G401.6 (cell line): ENCODE measurements around the gene CDC42SE2.

Experiments used
- FAIRE-seq: peaks from 2 replicates; lab custom pipeline; 2012; peaks lifted over from hg19 to GRCh38; lab: Jason Lieb, UNC

The CDC42SE2 gene, protein sequence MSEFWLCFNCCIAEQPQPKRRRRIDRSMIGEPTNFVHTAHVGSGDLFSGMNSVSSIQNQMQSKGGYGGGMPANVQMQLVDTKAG

DNA sequence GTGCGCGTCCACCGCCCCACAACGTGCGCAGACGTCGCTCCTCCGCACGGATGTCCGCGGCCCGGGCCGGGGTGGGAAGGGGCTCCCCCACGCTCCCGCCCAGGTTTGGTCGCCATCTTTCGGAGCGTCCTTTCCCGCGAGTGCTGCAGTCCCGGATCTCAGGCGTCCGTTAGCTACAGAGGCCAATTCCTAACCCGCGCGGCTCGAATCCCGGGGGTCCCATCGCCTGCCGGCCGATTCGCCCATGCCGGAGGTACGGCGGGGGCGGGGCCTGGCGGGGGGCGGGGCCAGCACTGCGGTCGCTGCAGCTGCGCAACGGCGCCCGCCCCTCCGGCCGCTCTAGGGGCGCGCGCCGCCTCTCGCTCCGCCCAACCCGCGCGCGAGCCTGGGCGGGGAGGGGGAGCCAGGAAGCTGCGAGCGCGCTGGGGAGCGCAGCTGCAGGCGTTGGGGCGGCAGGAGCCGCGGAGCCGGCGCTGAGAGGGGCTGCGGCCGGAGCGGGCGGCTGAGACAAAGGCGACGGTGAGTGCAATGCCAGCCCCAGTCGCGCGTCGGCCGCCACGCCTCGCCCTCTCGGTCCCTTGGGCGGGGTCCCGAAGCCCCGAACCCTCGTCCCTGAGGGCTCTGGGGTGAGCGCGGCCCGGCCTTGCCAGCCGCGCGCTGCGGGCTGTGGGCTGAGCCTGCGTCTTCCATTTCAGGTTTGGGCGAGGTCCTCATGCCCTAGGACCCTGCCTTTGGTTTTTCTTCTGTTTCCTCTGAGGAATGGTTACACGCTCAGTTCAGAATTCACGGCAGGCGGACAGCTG lies at the start of gene CDC42SE2:
Gene CDC42SE2, plus strand, starts transcription at position 406 of the 803 bp plus-strand sequence. CDS start 95,441 bp downstream, outside the sequence.
- FAIRE-seq: no peak

DNA sequence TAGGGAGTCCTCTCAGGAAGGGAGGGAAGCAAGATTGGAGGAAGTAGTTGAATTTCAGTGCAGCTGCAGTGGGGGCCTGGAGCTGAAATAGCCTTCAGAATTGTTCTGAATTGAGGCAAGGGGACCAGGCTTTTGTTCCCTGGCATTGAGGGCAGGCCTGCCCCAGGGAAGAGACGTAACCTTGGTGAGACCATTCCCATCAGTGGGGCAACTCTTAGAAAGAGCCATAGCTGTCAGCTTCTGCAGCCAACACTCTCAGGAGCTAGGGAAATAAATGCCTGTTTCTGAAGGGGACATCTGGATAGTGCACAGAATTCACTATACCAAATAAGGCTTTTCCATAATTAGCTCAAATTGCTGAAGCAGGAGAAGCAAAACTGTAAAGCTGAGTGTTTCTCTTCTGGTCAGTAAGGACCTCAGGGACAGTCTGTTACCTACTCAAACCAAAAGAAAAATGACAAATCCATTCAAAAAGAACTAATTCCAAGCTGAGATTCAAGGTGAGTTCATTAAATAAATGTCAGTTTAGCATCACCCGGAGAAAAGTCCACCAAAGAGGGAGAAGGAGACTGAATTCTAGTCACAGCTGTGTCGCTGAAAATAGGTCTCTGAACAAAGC lies 49.1 kb upstream of the CDC42SE2 start:
- FAIRE-seq: no peak

DNA sequence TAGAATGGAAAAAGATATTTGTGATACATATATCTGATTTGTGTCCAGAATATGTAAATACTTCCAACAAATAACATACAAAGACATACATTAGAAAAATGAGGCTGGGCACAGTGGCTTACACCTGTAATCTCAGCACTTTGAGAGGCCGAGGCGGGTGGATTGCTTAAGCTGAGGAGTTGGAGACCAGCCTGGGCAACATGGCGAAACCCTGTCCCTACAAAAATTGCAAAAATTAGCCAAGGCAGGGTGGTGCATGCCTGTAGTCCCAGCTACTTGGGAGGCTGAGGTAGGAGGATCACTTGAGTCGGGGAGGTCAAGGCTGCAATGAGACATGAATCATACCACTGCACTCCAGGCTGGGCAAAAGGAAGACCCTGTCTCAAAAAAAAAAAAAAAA lies 46.1 kb upstream of the CDC42SE2 start:
- FAIRE-seq: no peak

DNA sequence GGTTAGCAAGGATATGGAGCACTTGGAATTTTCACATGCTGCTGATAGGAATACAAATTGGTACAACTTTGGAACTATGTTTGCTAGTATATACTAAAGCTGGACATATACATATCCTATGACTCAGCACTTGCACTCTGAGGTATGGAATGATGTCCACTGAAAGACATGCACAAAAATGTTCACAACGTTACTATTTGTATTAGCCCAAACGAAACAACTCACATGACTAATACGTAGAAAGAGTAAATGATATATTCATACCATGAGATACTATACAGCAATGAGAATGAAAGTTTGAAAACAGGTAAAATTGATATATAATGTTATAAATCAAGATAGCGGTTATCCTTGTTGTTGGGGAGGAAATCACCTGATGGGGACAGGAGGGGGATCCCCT lies 45.5 kb upstream of the CDC42SE2 start:
- FAIRE-seq: no peak

DNA sequence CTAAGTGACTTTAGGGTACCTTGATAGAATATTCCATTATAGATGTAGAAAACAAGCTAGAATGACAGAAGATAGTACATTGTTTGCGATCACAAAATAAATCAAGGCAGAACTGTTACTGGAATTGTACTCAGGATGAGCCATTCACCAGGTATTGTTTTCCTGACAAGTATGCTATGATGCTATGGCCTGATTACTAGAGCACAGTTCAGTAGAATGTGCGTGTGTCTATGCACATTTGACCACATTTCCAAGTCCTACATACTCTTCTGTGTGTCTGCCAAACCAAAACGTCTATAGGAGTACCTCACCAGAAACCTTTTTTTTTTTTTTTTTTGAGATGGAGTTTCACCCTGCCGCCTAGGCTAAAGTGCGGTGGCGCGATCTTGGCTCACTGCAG lies 43.3 kb upstream of the CDC42SE2 start:
- FAIRE-seq: no peak

DNA sequence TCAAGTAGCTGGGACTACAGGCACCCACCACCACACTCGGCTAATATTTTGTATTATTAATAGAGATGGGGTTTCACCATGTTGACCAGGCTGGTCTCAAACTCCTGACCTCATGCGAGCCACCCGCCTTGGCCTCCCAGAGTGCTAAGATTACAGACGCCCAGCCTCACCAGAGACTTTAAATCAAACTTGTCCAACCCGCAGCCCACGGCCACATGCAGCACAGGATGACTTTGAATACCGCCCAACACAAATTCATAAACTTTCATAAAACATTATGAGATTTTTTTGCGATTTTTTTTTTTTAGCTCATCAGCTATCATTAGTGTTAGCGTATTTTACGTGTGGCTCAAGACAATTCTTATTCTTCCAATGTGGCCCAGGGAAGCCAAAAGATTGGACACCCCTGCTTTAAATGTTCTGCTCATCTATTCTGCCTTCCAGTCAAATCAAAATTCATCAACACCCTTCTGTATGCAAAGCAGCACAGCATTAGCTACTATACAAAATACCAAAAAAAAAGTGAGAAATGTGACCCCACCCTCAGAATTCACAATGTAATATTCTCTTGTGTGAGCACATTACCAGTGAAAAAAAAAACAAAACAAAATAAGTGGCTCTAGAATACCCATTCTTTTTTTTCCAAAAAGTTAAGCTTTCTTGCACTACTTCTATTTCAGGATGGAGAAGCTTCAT lies 42.7 kb upstream of the CDC42SE2 start:
- no peak for FAIRE-seq

DNA sequence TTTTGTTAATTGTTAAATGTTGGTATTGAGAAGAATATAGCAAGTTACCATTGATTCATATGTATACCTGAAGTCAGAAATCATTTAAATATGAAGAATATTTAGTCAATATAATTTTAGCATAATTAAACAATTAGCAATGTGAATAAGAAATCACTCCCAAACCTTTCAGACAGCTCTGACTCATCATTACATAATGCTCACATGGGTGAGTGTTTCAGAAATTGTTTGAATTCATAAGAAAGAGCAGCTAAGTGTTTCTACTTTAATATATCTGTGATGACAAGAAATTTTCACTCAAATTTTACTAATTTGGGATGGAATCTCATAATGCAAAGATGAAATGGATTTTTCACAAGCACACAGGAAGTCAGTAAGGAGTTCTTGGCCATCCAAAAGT lies 42.0 kb upstream of the CDC42SE2 start:
- FAIRE-seq: no peak

DNA sequence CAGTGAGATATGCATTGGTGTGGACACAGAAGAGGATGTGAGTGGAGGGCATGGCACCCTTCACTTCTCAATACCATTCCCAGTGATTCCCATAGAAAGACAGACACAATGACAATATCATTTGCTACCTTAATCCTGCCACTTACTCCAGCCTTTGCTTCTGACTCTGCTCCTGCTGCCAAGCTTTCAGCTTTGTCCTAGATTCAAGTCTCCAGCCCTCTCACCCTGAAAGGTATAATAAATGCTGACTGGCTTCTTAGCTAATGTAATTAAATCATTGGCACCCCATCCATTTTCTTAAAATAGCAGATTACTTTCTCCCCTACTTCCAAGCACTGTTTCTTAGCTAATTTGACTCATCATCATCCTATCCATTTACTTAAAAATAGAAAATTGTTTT lies 41.1 kb upstream of the CDC42SE2 start:
- no peak for FAIRE-seq

DNA sequence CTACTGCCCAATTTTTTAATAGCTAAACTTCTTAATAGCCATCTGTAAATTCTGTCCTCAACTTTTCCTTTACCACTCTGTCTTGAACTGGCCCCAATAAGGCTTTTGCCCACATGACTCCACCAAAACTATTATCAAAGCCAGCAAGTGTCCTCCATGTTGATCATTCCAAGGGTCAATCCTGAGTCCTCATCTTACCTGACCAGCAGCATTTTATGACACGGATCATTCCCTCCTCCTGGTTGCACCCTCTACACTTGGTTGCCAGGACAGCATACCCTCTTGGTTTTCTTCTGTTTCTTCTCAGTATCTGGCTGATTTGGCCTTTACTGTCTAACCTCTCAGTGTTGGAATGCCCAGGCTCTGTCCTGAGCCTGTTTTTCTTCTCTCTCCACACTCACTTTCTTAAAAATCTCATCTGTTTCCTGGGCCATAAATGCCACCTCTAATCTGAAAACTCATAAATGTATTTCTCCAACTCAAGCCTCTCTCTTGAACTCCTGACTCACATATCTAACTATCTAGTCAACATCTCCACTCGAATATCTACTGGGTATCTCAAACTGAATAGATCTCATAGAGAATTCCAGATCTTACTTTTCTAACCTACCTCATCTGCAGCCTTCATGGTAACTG lies 40.0 kb upstream of the CDC42SE2 start:
- FAIRE-seq: no peak

DNA sequence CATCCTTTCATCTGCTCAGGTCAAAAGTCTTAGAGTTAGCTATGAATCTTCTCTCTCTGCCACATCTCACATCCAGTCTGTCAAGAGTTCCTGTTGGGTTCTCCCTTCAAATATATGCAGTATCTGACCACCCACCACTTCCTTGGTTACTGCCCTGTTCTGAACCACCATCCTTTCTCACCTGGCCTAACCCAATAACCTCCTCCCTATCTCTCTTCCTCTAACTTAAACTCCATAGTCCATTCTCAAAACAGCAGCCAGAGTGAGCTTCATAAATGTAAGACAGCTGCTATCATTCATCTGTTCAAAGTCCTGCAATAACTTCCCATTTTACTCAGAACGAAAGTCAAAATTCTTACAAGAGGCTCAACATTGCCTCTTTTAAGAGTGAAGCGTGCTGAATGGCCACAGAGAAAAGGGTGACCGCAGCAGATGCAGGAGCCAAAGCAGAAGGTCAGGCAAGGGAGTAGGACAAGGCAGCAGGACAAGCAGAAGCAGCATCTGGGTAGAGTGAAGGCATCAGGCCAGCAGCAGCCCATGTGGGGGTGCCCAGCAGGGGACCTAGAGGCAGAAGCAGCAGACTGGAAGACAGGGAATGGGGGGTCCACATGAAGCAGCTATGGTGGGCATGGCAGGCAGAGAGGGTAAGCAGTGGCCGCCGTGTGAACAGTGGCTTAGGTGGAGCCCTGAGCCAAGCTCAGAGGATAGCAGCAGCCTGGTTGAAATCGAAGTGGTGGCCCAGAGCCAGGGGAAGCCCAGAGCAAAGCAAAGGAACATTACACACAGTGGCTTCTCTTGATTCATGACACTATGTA lies 39.3 kb upstream of the CDC42SE2 start:
- FAIRE-seq: no peak

DNA sequence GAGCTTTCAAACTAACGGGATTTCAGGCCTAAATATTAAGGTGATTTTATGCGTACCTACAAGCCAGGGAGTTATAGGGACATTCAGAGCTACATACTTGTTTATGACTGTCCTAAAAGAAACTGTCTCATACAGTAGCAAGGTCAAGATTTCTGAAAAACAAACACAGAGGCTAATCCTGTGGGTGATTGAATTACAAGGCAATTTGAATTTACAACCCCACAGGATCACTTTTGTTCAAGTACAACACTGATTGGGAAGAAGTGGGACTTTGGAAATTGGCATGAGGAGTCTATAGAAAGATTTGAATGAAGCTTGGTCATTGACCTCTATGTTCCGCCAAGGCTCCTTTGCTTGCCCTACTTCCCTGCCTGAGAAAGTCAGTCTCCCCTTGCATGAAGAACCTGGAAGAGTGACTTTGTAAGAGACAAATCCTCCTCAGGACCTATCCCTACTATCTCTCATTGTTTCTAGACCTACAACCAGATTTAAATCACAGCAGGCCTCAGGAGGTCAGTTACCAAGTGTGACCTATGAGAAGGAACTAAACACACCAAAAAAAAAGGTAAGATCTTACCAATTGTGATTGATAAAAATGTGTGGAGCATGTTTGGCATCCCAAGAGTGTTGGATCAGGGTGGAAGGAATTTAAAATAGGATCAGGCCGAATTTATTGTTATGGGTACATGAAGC lies 38.4 kb upstream of the CDC42SE2 start:
- FAIRE-seq: no peak

DNA sequence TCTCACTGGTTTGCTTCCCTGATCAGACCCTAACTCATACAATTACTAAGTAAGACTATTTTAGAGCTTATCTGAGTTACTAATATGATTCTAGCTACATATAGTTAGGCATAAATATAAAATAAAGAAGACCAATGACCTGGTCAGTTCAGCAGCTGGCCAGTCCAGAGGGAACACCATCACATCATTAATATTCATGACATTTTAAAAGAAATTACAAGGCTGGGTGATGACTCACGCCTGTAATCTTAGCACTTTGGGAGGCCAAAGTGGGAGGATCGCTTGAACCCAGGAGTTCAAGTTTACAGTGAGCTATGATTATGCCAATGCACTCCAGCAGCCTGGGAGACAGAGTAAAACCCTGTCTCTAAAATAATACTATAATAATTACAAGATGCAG lies 37.0 kb upstream of the CDC42SE2 start:
- FAIRE-seq: no peak

DNA sequence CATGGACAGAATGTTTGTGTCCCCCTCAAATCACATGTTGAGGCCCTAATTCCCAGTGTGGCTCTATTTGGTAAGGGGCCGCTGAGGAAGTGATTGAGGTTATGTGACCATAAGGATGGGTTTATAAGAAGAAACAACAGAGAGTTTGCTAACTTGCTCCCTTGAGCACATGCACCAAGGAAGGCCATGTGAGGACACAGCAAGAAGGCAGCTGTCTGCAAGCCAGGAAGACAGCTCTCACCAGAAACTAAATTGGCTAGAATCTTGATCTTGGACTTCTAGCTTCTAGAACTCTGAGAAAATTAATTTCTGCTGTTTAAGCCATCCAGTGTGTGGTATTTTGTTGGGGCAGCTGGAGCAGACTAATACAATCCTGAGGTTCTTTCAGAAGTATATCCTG lies 35.2 kb upstream of the CDC42SE2 start:
- no peak for FAIRE-seq

DNA sequence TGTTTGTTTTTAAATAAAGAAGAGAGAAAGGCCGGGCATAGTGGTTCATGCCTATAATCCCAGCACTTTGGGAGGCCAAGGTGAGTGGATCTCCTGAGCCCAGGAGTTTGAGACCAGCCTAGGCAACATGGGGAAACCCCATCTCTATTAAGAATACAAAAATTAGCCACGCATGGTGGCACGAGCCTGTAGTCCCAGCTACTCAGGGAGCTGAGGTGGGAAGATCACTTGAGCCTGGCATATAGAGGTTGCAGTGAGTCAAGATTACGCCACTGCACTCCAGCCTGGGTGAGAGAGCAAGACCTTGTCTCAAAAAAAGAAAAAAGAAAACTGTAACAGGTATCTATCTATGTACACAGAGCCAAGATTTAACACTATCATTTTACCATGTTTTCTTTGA lies 34.2 kb upstream of the CDC42SE2 start:
- FAIRE-seq: no peak

DNA sequence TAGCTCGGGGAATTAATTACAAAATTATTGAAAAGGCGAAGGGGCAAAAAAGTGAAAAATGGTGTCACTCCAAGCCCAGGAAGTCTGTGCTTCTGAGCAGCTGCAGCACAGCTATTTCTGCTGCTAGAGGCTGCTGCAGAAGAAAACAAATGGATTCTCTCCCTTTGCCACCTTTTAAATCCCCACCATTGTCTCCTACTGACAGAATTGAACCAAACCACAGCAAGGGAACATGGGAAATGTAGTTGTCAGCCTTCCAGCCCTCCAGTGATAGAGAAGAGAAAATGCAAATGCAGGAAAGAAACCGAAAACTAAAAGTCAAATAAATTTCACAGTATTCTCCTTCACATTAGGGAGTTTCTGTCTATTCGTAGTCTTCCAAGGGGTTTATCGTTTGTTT lies 33.4 kb upstream of the CDC42SE2 start:
- no peak for FAIRE-seq

DNA sequence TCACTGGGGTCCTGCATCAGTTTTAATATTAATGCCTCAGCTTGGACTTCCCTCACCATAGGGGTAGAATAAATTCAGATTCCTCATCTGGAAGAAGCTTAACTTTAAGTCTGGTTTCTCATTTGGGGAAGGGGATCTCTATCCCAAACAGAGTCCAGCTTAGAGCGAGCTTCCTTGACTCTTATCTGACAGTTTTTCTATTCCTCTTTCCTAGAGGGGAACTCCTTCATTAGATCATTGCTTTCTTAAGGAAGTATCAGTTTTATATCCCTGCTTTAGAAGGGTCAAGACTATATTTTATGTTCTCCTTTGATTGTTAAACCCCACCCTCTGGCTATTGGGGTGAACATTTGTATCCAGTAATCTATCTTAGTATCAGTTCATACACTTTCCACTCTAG lies 24.2 kb upstream of the CDC42SE2 start:
- FAIRE-seq: no peak

DNA sequence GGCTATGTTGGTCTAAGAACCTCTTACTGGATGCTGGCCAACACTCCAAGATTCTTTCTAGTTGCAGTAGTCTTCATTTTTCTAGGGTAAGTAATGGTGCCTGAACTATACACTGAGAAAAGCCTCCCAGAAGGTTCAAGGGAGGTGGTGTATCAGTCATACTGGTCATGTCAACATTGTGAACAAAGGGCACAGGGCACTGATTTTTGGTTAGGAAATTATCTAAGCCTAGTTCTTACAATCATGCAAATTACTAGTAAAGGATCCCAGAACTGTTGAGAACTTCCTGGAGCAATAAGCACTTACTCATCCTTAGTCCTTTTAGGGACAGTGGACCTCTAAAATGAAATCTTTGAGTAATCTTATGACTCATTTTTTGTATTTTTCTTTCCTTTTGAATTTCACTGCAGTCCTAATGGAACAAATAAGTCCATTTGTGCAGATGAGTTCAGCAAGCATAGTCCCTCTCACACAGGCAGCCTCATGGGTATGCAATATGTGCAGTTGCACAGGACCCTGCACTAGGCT lies 21.1 kb upstream of the CDC42SE2 start:
- no peak for FAIRE-seq

DNA sequence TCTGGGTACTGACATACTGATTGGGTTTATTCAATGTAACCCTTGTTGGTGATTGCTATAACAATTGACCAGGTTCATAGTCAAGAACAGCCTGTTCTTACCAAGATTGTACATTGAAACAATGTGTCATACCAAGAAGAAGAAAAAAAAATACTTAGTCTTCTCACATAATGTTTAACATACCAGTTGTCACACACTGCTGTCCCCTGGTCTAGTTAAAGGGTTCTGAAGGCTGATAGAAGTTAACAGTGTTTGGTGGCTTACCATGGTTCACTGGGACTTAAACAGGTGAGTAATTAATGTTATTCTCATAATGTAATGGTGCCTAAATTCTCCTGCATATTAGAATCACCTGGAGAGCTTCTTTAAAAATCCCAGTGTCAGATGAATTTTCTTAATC lies 18.5 kb upstream of the CDC42SE2 start:
- no peak for FAIRE-seq

DNA sequence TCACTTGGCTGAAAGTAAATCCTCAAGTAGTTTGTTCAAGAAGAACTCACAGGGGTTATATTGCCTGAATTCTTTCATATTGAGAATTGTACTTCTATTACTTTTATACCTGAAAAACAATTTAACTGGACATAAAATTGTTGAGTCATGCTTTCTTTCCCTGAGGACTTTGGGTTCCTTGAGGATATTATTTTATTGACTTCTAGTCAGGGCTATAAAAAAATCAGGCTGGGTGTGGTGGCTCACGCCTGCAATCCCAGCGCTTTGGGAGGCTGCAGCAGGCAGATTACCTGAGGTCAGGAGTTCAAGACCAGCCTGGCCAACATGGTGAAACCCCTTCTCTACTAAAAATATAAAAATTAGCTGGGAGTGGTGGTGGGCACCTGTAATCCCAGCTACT lies 17.9 kb upstream of the CDC42SE2 start:
- FAIRE-seq: no peak

DNA sequence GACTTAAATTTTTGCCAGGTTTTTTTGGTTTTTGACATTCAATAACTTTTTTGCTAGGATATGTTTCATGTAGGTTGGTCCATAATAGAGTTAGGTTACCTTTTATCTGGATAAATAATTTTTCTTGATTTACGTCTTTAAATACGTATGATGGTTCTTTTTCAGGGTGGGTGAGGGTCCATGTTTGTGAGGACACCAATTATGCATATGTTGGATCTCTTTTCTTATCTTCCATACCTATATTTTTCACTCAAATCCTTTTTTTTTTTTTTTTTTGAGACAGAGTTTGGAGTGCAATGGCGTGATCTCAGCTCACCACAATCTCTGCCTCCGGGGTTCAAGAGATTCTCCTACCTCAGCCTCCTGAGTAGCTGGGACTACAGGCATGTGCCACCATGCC lies 17.3 kb upstream of the CDC42SE2 start:
- no peak for FAIRE-seq
